ENCODE data around the gene OBSCN.

OBSCN gene

GRCh38 chr1:228368801-228369607 is 161.2 kb downstream of the OBSCN start:
- DNase-seq (ENCODE audit: low read depth in 2 of 2) = no peak

GRCh38 chr1:228369608-228370438 is 162.0 kb downstream of the OBSCN start:
- no peak for DNase-seq (ENCODE audit: low read depth in 2 of 2)

GRCh38 chr1:228370439-228370940 is 162.6 kb downstream of the OBSCN start:
- no peak for DNase-seq (ENCODE audit: low read depth in 2 of 2)

DNA sequence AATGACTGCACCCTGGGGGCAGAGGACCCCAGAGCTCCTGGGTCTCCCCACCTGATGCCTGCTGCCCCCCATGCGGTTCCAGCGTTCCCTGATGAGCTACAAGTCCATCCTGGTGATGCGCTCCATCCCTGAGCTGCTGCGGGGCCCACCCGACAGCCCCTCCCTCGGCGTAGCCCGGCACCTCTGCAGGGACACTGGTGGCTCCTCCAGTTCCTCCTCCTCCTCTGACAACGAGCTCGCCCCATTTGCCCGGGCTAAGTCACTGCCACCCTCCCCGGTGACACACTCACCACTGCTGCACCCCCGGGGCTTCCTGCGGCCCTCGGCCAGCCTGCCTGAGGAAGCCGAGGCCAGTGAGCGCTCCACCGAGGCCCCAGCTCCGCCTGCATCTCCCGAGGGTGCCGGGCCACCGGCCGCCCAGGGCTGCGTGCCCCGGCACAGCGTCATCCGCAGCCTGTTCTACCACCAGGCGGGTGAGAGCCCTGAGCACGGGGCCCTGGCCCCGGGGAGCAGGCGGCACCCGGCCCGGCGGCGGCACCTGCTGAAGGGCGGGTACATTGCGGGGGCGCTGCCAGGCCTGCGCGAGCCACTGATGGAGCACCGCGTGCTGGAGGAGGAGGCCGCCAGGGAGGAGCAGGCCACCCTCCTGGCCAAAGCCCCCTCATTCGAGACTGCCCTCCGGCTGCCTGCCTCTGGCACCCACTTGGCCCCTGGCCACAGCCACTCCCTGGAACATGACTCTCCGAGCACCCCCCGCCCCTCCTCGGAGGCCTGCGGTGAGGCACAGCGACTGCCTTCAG is 163.3 kb downstream of the OBSCN start:
- no peak for DNase-seq (ENCODE audit: low read depth in 2 of 2)

GRCh38 chr1:228371741-228372182 is 163.9 kb downstream of the OBSCN start:
- DNase-seq (ENCODE audit: low read depth in 2 of 2) = no peak

DNA sequence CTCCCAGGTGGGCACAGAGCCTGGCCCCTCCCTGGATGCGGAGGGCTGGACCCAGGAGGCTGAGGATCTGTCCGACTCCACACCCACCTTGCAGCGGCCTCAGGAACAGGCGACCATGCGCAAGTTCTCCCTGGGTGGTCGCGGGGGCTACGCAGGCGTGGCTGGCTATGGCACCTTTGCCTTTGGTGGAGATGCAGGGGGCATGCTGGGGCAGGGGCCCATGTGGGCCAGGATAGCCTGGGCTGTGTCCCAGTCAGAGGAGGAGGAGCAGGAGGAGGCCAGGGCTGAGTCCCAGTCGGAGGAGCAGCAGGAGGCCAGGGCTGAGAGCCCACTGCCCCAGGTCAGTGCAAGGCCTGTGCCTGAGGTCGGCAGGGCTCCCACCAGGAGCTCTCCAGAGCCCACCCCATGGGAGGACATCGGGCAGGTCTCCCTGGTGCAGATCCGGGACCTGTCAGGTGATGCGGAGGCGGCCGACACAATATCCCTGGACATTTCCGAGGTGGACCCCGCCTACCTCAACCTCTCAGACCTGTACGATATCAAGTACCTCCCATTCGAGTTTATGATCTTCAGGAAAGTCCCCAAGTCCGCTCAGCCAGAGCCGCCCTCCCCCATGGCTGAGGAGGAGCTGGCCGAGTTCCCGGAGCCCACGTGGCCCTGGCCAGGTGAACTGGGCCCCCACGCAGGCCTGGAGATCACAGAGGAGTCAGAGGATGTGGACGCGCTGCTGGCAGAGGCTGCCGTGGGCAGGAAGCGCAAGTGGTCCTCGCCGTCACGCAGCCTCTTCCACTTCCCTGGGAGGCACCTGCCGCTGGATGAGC is 164.5 kb downstream of the OBSCN start:
- DNase-seq (ENCODE audit: low read depth in 2 of 2) = no peak

GRCh38 chr1:228373004-228373680 is 165.3 kb downstream of the OBSCN start:
- no peak for DNase-seq (ENCODE audit: low read depth in 2 of 2)

DNA sequence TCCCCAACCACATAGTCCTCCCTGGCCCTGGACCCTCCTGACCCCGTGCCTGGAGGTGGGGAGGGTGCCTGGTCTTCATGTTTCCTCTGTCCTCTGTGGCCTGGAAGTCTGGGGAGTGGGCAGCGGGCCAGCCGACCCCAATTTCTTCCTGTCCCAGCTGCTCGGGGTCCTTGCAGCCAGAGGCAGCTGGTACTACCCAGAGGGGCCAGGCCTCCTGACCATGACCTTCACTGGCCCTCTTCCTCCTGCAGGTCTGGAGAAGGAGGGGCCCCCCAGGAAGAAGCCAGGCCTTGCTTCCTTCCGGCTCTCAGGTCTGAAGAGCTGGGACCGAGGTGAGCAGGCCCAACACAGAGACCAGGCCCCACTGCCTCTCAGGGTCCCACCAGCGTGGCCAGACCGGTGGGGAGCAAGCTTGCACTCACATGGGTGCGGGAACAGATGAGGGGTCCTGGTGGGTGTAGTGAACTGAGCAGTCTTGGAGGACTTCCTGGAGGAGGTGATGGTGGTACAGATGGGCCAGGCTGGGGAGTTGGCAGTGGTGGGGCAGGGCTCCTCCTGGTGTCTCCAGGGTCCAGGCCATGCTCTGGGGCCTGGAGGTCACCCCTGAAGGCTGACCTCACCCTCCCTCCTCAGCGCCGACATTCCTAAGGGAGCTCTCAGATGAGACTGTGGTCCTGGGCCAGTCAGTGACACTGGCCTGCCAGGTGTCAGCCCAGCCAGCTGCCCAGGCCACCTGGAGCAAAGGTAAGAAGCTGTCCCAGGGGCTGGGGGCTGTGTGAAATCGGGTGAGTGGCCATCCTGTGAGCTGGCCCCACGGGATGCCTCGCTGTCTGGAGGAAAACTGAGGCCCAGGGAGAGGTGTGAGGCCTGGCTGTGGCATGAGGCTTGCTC is 166.1 kb downstream of the OBSCN start:
- no peak for DNase-seq (ENCODE audit: low read depth in 2 of 2)

GRCh38 chr1:228374711-228375577 is 167.1 kb downstream of the OBSCN start:
- no peak for DNase-seq (ENCODE audit: low read depth in 2 of 2)

- DNase-seq (ENCODE audit: low read depth in 2 of 2) = no peak
Observed at GRCh38 chr1:228375578-228376261, 167.9 kb downstream of the OBSCN start.

- no peak for DNase-seq (ENCODE audit: low read depth in 2 of 2)
Observed at GRCh38 chr1:228376262-228376628, 168.4 kb downstream of the OBSCN start.

DNA sequence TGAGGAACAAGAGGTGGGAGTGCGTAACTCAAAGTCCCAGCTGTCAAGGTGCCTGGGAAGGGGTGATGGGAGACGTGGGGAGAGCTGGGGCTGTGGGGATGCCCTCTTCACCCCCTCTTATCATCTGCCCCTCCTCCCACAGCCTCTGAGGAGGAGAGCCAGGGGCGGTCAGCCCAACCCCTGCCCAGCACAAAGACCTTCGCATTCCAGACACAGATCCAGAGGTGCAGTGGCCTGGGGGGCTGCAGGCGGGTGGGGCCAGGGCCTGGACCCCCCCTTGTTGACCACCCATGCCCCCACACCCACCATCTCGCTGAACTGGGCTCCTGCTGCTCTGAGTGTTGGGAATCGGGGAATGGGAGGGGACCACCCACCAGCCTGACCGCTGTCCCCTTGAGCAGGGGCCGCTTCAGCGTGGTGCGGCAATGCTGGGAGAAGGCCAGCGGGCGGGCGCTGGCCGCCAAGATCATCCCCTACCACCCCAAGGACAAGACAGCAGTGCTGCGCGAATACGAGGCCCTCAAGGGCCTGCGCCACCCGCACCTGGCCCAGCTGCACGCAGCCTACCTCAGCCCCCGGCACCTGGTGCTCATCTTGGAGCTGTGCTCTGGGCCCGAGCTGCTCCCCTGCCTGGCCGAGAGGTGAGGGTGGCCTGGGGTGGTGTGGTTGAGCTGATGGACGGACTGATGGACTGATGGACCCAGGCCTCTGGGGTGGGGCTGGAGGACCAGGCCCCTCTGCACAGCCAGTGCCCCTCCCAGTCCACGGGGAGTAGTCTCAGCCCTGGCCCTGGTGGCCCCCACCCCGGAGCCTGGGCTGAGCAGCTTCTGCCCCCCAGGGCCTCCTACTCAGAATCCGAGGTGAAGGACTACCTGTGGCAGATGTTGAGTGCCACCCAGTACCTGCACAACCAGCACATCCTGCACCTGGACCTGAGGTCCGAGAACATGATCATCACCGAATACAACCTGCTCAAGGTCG is 169.1 kb downstream of the OBSCN start:
- no peak for DNase-seq (ENCODE audit: low read depth in 2 of 2)

GRCh38 chr1:228377664-228378089 is 169.8 kb downstream of the OBSCN start:
- DNase-seq (ENCODE audit: low read depth in 2 of 2) = no peak

- peak; percentile 28 to 46 for DNase-seq (ENCODE audit: low read depth in 2 of 2)
Observed at GRCh38 chr1:228378090-228378872, 170.4 kb downstream of the OBSCN start.

DNA sequence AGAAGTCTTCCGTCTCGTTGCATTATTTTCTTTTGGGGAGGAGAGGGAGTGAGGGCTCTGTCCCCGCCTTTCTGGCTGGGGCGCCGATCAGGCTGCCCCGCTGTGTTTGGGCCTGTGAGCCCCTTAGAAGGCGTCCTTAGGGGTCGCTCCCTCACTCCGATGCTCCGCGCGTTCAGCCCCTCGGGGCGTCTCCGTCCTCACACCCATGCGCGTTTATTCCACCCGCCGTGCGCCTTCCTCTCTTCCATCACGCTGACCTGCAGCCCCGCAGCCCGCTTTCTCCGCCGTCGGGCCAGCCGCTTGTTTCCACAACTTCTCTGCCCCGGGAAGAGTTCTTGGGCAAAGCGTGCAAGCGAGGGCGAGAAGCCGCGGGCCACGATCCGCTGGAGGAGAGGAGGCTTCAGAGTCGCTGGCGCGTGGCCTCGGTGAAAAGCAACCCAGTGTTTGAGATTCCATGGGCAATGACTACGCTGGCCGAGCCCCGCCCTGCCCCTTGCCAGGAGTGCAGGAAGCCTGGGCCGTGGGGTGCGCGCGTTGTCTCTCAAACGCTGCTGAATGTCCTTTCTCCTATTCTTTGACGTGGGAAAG is 171.1 kb downstream of the OBSCN start:
- DNase-seq (ENCODE audit: low read depth in 2 of 2) = no peak

All from stimulated activated CD4-positive, alpha-beta T cell treated with anti-CD3 and anti-CD28 coated beads, Interleukin-12 subunit alpha, Interleukin-12 subunit beta, amount 100 ng/mL, for 24 hours (primary cell).